ENCODE measurements around the gene RAP1GAP2.
"Not testable (repeated sequence)": the region's sequence is repeated elsewhere in the genome, so short reads cannot be mapped to it uniquely, and the experiment has no call there.

Gene RAP1GAP2

GRCh38 chr17:3036800-3037199, 240.6 kb downstream of the RAP1GAP2 start:
- no peaks in the 10 kb centered on the region for H3K9me3 ChIP-seq (ENCODE audit: low read length)
- no peaks in the 10 kb centered on the region for H3K36me3 ChIP-seq (ENCODE audit: insufficient read depth, low read length)
- no peaks in the 10 kb centered on the region for H3K27me3 ChIP-seq (ENCODE audit: control insufficient read depth in 1 of 2, insufficient read depth in 2 of 2, low read length in 2 of 2)
- H3K4me1 ChIP-seq (ENCODE audit: insufficient read depth, low read length) = no peaks in the 10 kb centered on the region
- no peak overlapping the region for H3K4me3 ChIP-seq (ENCODE audit: low read depth in 1 of 2, low read length in 2 of 2)
- H3K9ac ChIP-seq (ENCODE audit: low read length) = no peak overlapping the region
- no peak overlapping the region for H3K27ac ChIP-seq (ENCODE audit: low read depth, low read length)

GRCh38 chr17:3037259-3037658, 241.0 kb downstream of the RAP1GAP2 start:
- no peak overlapping the region for H3K9ac ChIP-seq (ENCODE audit: low read length)
- H3K36me3 ChIP-seq (ENCODE audit: insufficient read depth, low read length) = no peaks in the 10 kb centered on the region
- H3K9me3 ChIP-seq (ENCODE audit: low read length) = no peaks in the 10 kb centered on the region
- no peak overlapping the region for H3K4me3 ChIP-seq (ENCODE audit: low read depth in 1 of 2, low read length in 2 of 2)
- no peaks in the 10 kb centered on the region for H3K27me3 ChIP-seq (ENCODE audit: control insufficient read depth in 1 of 2, insufficient read depth in 2 of 2, low read length in 2 of 2)
- H3K4me1 ChIP-seq (ENCODE audit: insufficient read depth, low read length) = no peaks in the 10 kb centered on the region
- no peak overlapping the region for H3K27ac ChIP-seq (ENCODE audit: low read depth, low read length)

GRCh38 chr17:3038941-3039340, 242.7 kb downstream of the RAP1GAP2 start:
- Histone ChIP-seq H3K9ac (ENCODE audit: low read length) (no peak overlapping the region), H3K27me3 (ENCODE audit: control insufficient read depth in 1 of 2, insufficient read depth in 2 of 2, low read length in 2 of 2) (no peaks in the 10 kb centered on the region), H3K9me3 (ENCODE audit: low read length) (peaks cover 4% of the 10 kb centered on the region), H3K36me3 (ENCODE audit: insufficient read depth, low read length) (no peaks in the 10 kb centered on the region), H3K27ac (ENCODE audit: low read depth, low read length) (no peak overlapping the region), H3K4me1 (ENCODE audit: insufficient read depth, low read length) (no peaks in the 10 kb centered on the region), H3K4me3 (ENCODE audit: low read depth in 1 of 2, low read length in 2 of 2) (no peak overlapping the region)

GRCh38 chr17:3039736-3040135, 243.5 kb downstream of the RAP1GAP2 start:
- Histone ChIP-seq H3K9me3 (ENCODE audit: low read length) (peaks cover 9% of the 10 kb centered on the region), H3K4me3 (ENCODE audit: low read depth in 1 of 2, low read length in 2 of 2) (no peak overlapping the region), H3K27me3 (ENCODE audit: control insufficient read depth in 1 of 2, insufficient read depth in 2 of 2, low read length in 2 of 2) (no peaks in the 10 kb centered on the region), H3K27ac (ENCODE audit: low read depth, low read length) (no peak overlapping the region), H3K9ac (ENCODE audit: low read length) (no peak overlapping the region), H3K36me3 (ENCODE audit: insufficient read depth, low read length) (no peaks in the 10 kb centered on the region), H3K4me1 (ENCODE audit: insufficient read depth, low read length) (no peaks in the 10 kb centered on the region)

GRCh38 chr17:3040882-3041281, 244.6 kb downstream of the RAP1GAP2 start:
- Histone ChIP-seq H3K9me3 (ENCODE audit: low read length) (peaks cover 9% of the 10 kb centered on the region), H3K27me3 (ENCODE audit: control insufficient read depth in 1 of 2, insufficient read depth in 2 of 2, low read length in 2 of 2) (no peaks in the 10 kb centered on the region), H3K9ac (ENCODE audit: low read length) (no peak overlapping the region), H3K4me1 (ENCODE audit: insufficient read depth, low read length) (no peaks in the 10 kb centered on the region), H3K4me3 (ENCODE audit: low read depth in 1 of 2, low read length in 2 of 2) (no peak overlapping the region), H3K36me3 (ENCODE audit: insufficient read depth, low read length) (no peaks in the 10 kb centered on the region), H3K27ac (ENCODE audit: low read depth, low read length) (no peak overlapping the region)

- peaks cover 9% of the 10 kb centered on the region for H3K9me3 ChIP-seq (ENCODE audit: low read length)
Measured at GRCh38 chr17:3043737-3044365, 247.6 kb downstream of the RAP1GAP2 start.

GRCh38 chr17:3046753-3047152, 250.5 kb downstream of the RAP1GAP2 start:
- no peaks in the 10 kb centered on the region for H3K4me1 ChIP-seq (ENCODE audit: insufficient read depth, low read length)
- no peaks in the 10 kb centered on the region for H3K27me3 ChIP-seq (ENCODE audit: control insufficient read depth in 1 of 2, insufficient read depth in 2 of 2, low read length in 2 of 2)
- no peak overlapping the region for H3K27ac ChIP-seq (ENCODE audit: low read depth, low read length)
- no peak overlapping the region for H3K4me3 ChIP-seq (ENCODE audit: low read depth in 1 of 2, low read length in 2 of 2)
- H3K9me3 ChIP-seq (ENCODE audit: low read length) = peaks cover 9% of the 10 kb centered on the region
- H3K36me3 ChIP-seq (ENCODE audit: insufficient read depth, low read length) = no peaks in the 10 kb centered on the region
- H3K9ac ChIP-seq (ENCODE audit: low read length) = no peak overlapping the region

More at GRCh38 chr17:3043737-3044365, 247.6 kb downstream of the RAP1GAP2 start:
- Histone ChIP-seq H3K36me3 (ENCODE audit: insufficient read depth, low read length) (no peaks in the 10 kb centered on the region), H3K4me1 (ENCODE audit: insufficient read depth, low read length) (no peaks in the 10 kb centered on the region), H3K27me3 (ENCODE audit: control insufficient read depth in 1 of 2, insufficient read depth in 2 of 2, low read length in 2 of 2) (no peaks in the 10 kb centered on the region), H3K9ac (ENCODE audit: low read length) (no peak overlapping the region), H3K27ac (ENCODE audit: low read depth, low read length) (no peak overlapping the region), H3K4me3 (ENCODE audit: low read depth in 1 of 2, low read length in 2 of 2) (no peak overlapping the region)

- peaks cover 5% of the 10 kb centered on the region for H3K9me3 ChIP-seq (ENCODE audit: low read length)
- H3K4me1 ChIP-seq (ENCODE audit: insufficient read depth, low read length) = no peaks in the 10 kb centered on the region
- H3K27me3 ChIP-seq (ENCODE audit: control insufficient read depth in 1 of 2, insufficient read depth in 2 of 2, low read length in 2 of 2) = no peaks in the 10 kb centered on the region
- H3K36me3 ChIP-seq (ENCODE audit: insufficient read depth, low read length) = no peaks in the 10 kb centered on the region
- peak overlapping the region; percentile 19 for H3K9ac ChIP-seq (ENCODE audit: low read length)
- peak overlapping the region; percentile 78 to 82 for H3K4me3 ChIP-seq (ENCODE audit: low read depth in 1 of 2, low read length in 2 of 2)
- peak overlapping the region; percentile 84 for H3K27ac ChIP-seq (ENCODE audit: low read depth, low read length)
Measured at GRCh38 chr17:3048727-3049471, 252.7 kb downstream of the RAP1GAP2 start.

GRCh38 chr17:3049705-3050295, 253.6 kb downstream of the RAP1GAP2 start:
- no peak overlapping the region for H3K9ac ChIP-seq (ENCODE audit: low read length)

GRCh38 chr17:3054868-3055267, 258.6 kb downstream of the RAP1GAP2 start:
- not testable (repeated sequence) for H3K36me3 ChIP-seq (ENCODE audit: insufficient read depth, low read length); H3K27ac ChIP-seq (ENCODE audit: low read depth, low read length); H3K4me1 ChIP-seq (ENCODE audit: insufficient read depth, low read length); H3K9me3 ChIP-seq (ENCODE audit: low read length); H3K27me3 ChIP-seq (ENCODE audit: control insufficient read depth in 1 of 2, insufficient read depth in 2 of 2, low read length in 2 of 2); H3K4me3 ChIP-seq (ENCODE audit: low read depth in 1 of 2, low read length in 2 of 2); H3K9ac ChIP-seq (ENCODE audit: low read length)

More at GRCh38 chr17:3049705-3050295, 253.6 kb downstream of the RAP1GAP2 start:
- Histone ChIP-seq H3K27me3 (ENCODE audit: control insufficient read depth in 1 of 2, insufficient read depth in 2 of 2, low read length in 2 of 2) (no peaks in the 10 kb centered on the region), H3K4me1 (ENCODE audit: insufficient read depth, low read length) (no peaks in the 10 kb centered on the region), H3K36me3 (ENCODE audit: insufficient read depth, low read length) (no peaks in the 10 kb centered on the region), H3K27ac (ENCODE audit: low read depth, low read length) (no peak overlapping the region), H3K9me3 (ENCODE audit: low read length) (no peaks in the 10 kb centered on the region), H3K4me3 (ENCODE audit: low read depth in 1 of 2, low read length in 2 of 2) (peak overlapping the region in 1 of 2 donors; percentile 78)

- H3K4me3 ChIP-seq (ENCODE audit: low read depth in 1 of 2, low read length in 2 of 2); H3K9me3 ChIP-seq (ENCODE audit: low read length); H3K27ac ChIP-seq (ENCODE audit: low read depth, low read length); H3K27me3 ChIP-seq (ENCODE audit: control insufficient read depth in 1 of 2, insufficient read depth in 2 of 2, low read length in 2 of 2); H3K9ac ChIP-seq (ENCODE audit: low read length); H3K4me1 ChIP-seq (ENCODE audit: insufficient read depth, low read length); H3K36me3 ChIP-seq (ENCODE audit: insufficient read depth, low read length): not testable (repeated sequence)
Measured at GRCh38 chr17:3062824-3063377, 266.7 kb downstream of the RAP1GAP2 start.

Measured in muscle layer of colon (tissue), 2 donors.